Fibroblast of lung (primary cell): ENCODE measurements around the gene PTGFRN. TPM values are rescaled to one million over a fixed set of nuclear protein-coding genes. Genes with fewer than 3 reads are reported as not detected.

Experiments
- DNase-seq, 2 donors: peaks; one replicate each; pipeline versions ENCODE4 v3.0.0 to v3.0.0-alpha.2; 2010; ENCODE audit warnings: low read depth in 2 of 2
- H2AFZ ChIP-seq: 2 replicates; pipeline ENCODE4 v1.5.1; 2012; ENCODE audit warnings: low read length, control low read depth, inconsistent platforms
- H3K27ac ChIP-seq: 2 replicates; pipeline ENCODE4 v1.5.1; 2011; ENCODE audit warnings: low read length, control low read depth; ENCODE audit not compliant: insufficient read depth
- H3K27me3 ChIP-seq: 2 replicates; pipeline ENCODE4 v1.5.1; 2011; ENCODE audit warnings: mild to moderate bottlenecking, low read length; ENCODE audit not compliant: control insufficient read depth, insufficient read depth
- H3K36me3 ChIP-seq: 2 replicates; pipeline ENCODE4 v1.5.1; 2011; ENCODE audit warnings: low read length; ENCODE audit not compliant: control insufficient read depth, insufficient read depth
- H3K4me1 ChIP-seq: 2 replicates; pipeline ENCODE4 v1.5.1; 2011; ENCODE audit warnings: low read length; ENCODE audit not compliant: control insufficient read depth, insufficient read depth; ENCODE audit errors: extremely low read depth
- H3K4me2 ChIP-seq: 2 replicates; pipeline ENCODE4 v1.5.1; 2011; ENCODE audit warnings: low read length, control low read depth; ENCODE audit not compliant: insufficient read depth; ENCODE audit errors: extremely low read depth
- H3K4me3 ChIP-seq, 4 experiments: fragments of 200-600 bp in 1 of 4; sonication (generic) in 1 of 4; replicated peaks in 1 of 4; 2 replicates each; pipeline ENCODE4 v1.5.1; 2011 to 2016; ENCODE audit warnings: low read length in 4 of 4, low read depth in 3 of 4, mild to moderate bottlenecking in 3 of 4, control low read depth in 2 of 4, inconsistent platforms in 1 of 4, mixed read lengths in 1 of 4; ENCODE audit not compliant: insufficient read depth in 1 of 4; ENCODE audit errors: control extremely low read depth in 1 of 4
- H3K79me2 ChIP-seq: 2 replicates; pipeline ENCODE4 v1.5.1; 2012; ENCODE audit warnings: mild to moderate bottlenecking, low read length, inconsistent platforms; ENCODE audit not compliant: control insufficient read depth, insufficient read depth
- H3K9ac ChIP-seq: 2 replicates; pipeline ENCODE4 v1.5.1; 2011; ENCODE audit warnings: mild to moderate bottlenecking, low read length, control low read depth; ENCODE audit not compliant: insufficient read depth
- H3K9me3 ChIP-seq: 2 replicates; pipeline ENCODE4 v1.5.1; 2012; ENCODE audit warnings: low read depth, low read length; ENCODE audit not compliant: control insufficient read depth, insufficient read depth
- H4K20me1 ChIP-seq: 2 replicates; pipeline ENCODE4 v1.5.1; 2011; ENCODE audit warnings: low read length; ENCODE audit not compliant: control insufficient read depth, insufficient read depth; ENCODE audit errors: extremely low read depth
- CTCF ChIP-seq, 2 donors: IDR thresholded peaks in 1 of 2; conservative IDR thresholded peaks in 1 of 2; 1 replicate in 1 of 2; 2 replicates in 1 of 2; pipeline ENCODE4 v1.5.1; 2011 to 2012; ENCODE audit warnings: low read length in 2 of 2, control low read depth in 1 of 2, inconsistent platforms in 1 of 2, low read depth in 1 of 2, mild to moderate bottlenecking in 1 of 2
- EZH2 ChIP-seq: IDR thresholded peaks from 2 replicates; pipeline ENCODE4 v1.5.1; 2012; ENCODE audit warnings: low read length, control low read depth, mild to moderate bottlenecking; ENCODE audit errors: missing control alignments
- polyA plus RNA-seq, 2 donors: library from polyadenylated mRNA; depleted of rRNA in 1 of 2; stranded (reverse) in 1 of 2; unstranded in 1 of 2; fragments of >200 nt; gene quantifications; 2 replicates each; pipeline ENCODE4 v1.2.1, GENCODE V29; 2011 to 2012; ENCODE audit warnings: missing spikeins in 1 of 2
- total RNA-seq: library from RNA; depleted of rRNA; stranded (reverse); fragments of >200 nt; gene quantifications from 2 replicates; pipeline ENCODE4 v1.2.1, GENCODE V29; 2014

The PTGFRN gene
- total and polyA plus RNA-seq, 2 donors (not counting 1 experiment from before 2014, with no cell fraction given) = 0.72 to 1.2 TPM

- TF ChIP-seq EZH2 = no peak
- TF ChIP-seq CTCF (conservative IDR thresholded peaks at IDR 0.05 in 1 of 2, IDR thresholded peaks at IDR 0.05 in 1 of 2; ENCODE audit: low read depth in 1 of 2, low read length in 2 of 2) = no peak
- Histone ChIP-seq H2AFZ (no peak overlapping the region), H3K4me3 (no peak overlapping the region), H3K36me3 (no peaks in the 10 kb centered on the region), H3K27ac (no peak overlapping the region), H3K9me3 (no peaks in the 10 kb centered on the region), H3K79me2 (no peaks in the 10 kb centered on the region), H3K4me1 (no peaks in the 10 kb centered on the region), H3K9ac (no peak overlapping the region), H4K20me1 (no peaks in the 10 kb centered on the region), H3K27me3 (no peaks in the 10 kb centered on the region), H3K4me2 (no peak overlapping the region)
- DNase-seq = peak in 1 of 2 donors; percentile 21
Observed at GRCh38 chr1:116871779-116872146, 38.0 kb upstream of the PTGFRN start.

- H2AFZ ChIP-seq = no peak overlapping the region
- no peaks in the 10 kb centered on the region for H3K4me1 ChIP-seq
- H4K20me1 ChIP-seq = no peaks in the 10 kb centered on the region
- DNase-seq = peak in 1 of 2 donors; percentile 21
- no peaks in the 10 kb centered on the region for H3K27me3 ChIP-seq
- no peaks in the 10 kb centered on the region for H3K9me3 ChIP-seq
- H3K9ac ChIP-seq = no peak overlapping the region
- H3K4me2 ChIP-seq = no peak overlapping the region
- no peak overlapping the region for H3K27ac ChIP-seq
- H3K36me3 ChIP-seq = no peaks in the 10 kb centered on the region
- no peaks in the 10 kb centered on the region for H3K79me2 ChIP-seq
- no peak overlapping the region for H3K4me3 ChIP-seq
- TF ChIP-seq EZH2 (no peak), CTCF (conservative IDR thresholded peaks at IDR 0.05 in 1 of 2, IDR thresholded peaks at IDR 0.05 in 1 of 2; ENCODE audit: low read depth in 1 of 2, low read length in 2 of 2) (no peak)
Observed at GRCh38 chr1:116873680-116874271, 35.9 kb upstream of the PTGFRN start.

GRCh38 chr1:116874733-116875249 is 34.9 kb upstream of the PTGFRN start:
- no peak overlapping the region for H2AFZ ChIP-seq
- H3K4me1 ChIP-seq = no peaks in the 10 kb centered on the region
- no peak overlapping the region for H3K9ac ChIP-seq
- no peak overlapping the region for H3K4me3 ChIP-seq
- H4K20me1 ChIP-seq = no peaks in the 10 kb centered on the region
- H3K79me2 ChIP-seq = no peaks in the 10 kb centered on the region
- H3K27ac ChIP-seq = no peak overlapping the region
- H3K4me2 ChIP-seq = no peak overlapping the region
- H3K9me3 ChIP-seq = no peaks in the 10 kb centered on the region
- H3K27me3 ChIP-seq = no peaks in the 10 kb centered on the region
- TF ChIP-seq EZH2 (no peak), CTCF (conservative IDR thresholded peaks at IDR 0.05 in 1 of 2, IDR thresholded peaks at IDR 0.05 in 1 of 2; ENCODE audit: low read depth in 1 of 2, low read length in 2 of 2) (no peak)
- peak in 1 of 2 donors; percentile 49 for DNase-seq
- no peaks in the 10 kb centered on the region for H3K36me3 ChIP-seq
